IPS DF 6.9 (cell line): ENCODE results near the gene DUS4L.

ENCODE experiments used
- DNase-seq: peaks from one replicate; pipeline ENCODE4 v3.0.0-alpha.2; 2013; ENCODE audit warnings: low read depth, low spot score
- H3K27ac ChIP-seq: one replicate; pipeline ENCODE4 v1.5.1; 2013; ENCODE audit warnings: low read length, control low read depth
- H3K27me3 ChIP-seq: 2 replicates; pipeline ENCODE4 v1.6.1; 2013; ENCODE audit warnings: mild to moderate bottlenecking, low read length; ENCODE audit not compliant: control insufficient read depth, insufficient read depth
- H3K36me3 ChIP-seq: 2 replicates; pipeline ENCODE4 v1.6.1; 2013; ENCODE audit warnings: low read length; ENCODE audit not compliant: control insufficient read depth, insufficient read depth
- H3K4me1 ChIP-seq: 2 replicates; pipeline ENCODE4 v1.6.1; 2013; ENCODE audit warnings: low read length; ENCODE audit not compliant: control insufficient read depth, insufficient read depth
- H3K4me3 ChIP-seq: 2 replicates; pipeline ENCODE4 v1.5.1; 2013; ENCODE audit warnings: mild to moderate bottlenecking, low read length
- H3K9me3 ChIP-seq: 2 replicates; pipeline ENCODE4 v1.6.1; 2013; ENCODE audit warnings: low read length, inconsistent platforms; ENCODE audit not compliant: control insufficient read depth, insufficient read depth
- WGBS: extraction: QIAGEN DNeasy Blood & Tissue Kit; methylation state at CpG from one replicate; pipeline ENCODE4 v1.1.7; 2013; ENCODE audit warnings: mixed read lengths, missing lambda C conversion rate; ENCODE audit not compliant: insufficient read length, insufficient coverage; 5-methylcytosine and 5-hydroxymethylcytosine counted together

Gene DUS4L

DNA sequence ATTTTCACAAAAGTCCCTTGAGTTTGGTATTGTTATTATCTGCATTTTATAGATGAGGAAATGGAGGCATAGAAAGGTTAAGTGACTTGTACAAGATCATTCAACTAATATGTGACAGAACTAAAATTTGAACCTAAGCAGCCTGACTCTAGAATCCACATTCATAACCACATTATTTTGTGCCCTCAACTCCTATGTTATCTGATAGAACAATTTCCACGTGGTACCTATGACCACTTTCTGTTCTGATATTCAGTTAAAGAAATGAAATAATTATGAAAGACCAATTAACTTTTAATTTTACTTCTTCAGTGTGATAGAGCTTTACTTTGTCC, 33.8 kb downstream of the DUS4L start:
- WGBS, result no CpG with 5 or more reads among the region's 1 CpG
- H3K9me3 ChIP-seq, result no peaks in the 10 kb centered on the region
- no peak for DNase-seq
- H3K27me3 ChIP-seq, result no peaks in the 10 kb centered on the region
- no peaks in the 10 kb centered on the region for H3K36me3 ChIP-seq
- no peak overlapping the region for H3K27ac ChIP-seq
- no peak overlapping the region for H3K4me3 ChIP-seq
- H3K4me1 ChIP-seq, result no peaks in the 10 kb centered on the region

DNA sequence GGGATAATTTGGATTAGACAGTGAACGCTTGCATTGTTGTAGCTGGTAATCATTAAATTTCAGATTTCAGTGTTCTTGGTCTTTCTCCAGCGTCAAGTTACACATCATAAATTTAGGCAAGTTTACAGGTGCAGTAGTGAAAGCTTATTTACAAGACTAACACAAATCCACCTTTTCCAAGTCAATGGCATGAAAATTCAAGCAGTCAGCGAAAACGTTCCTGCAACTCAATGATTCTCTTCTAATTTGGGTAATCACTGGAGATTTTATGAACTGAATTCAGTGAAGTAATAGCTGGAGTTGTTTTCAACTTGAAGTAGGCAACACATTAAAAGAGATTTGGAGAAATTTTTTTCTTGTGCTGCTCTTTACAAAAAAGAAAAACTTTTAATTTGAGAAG, 34.2 kb downstream of the DUS4L start:
- Histone ChIP-seq H3K4me1 (no peaks in the 10 kb centered on the region), H3K27ac (no peak overlapping the region), H3K27me3 (no peaks in the 10 kb centered on the region), H3K36me3 (no peaks in the 10 kb centered on the region), H3K4me3 (no peak overlapping the region), H3K9me3 (no peaks in the 10 kb centered on the region)
- no peak for DNase-seq
- no CpG with 5 or more reads among the region's 4 CpGs for WGBS

DNA sequence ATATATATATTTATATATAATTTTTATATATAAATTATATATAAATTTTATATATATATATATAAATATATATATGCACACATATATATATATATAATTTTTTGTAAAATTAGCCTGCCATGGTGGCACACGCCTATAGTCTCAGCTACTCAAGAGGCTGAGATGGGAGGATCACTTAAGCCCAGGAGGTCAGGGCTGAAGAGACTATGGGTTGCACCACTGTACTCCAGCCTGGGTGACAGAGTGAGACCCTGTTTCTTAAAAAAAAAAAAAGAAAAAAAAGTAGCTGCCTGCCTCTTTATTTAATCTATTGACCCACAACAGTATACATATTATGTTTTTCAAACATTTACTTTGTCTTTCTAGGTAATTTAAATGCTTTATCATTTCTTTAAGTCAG, 35.5 kb downstream of the DUS4L start:
- no peak overlapping the region for H3K4me3 ChIP-seq
- no peaks in the 10 kb centered on the region for H3K9me3 ChIP-seq
- DNase-seq, result no peak
- no peak overlapping the region for H3K27ac ChIP-seq
- H3K27me3 ChIP-seq, result no peaks in the 10 kb centered on the region
- H3K4me1 ChIP-seq, result no peaks in the 10 kb centered on the region
- H3K36me3 ChIP-seq, result no peaks in the 10 kb centered on the region
- no CpG with 5 or more reads among the region's 1 CpG for WGBS

DNA sequence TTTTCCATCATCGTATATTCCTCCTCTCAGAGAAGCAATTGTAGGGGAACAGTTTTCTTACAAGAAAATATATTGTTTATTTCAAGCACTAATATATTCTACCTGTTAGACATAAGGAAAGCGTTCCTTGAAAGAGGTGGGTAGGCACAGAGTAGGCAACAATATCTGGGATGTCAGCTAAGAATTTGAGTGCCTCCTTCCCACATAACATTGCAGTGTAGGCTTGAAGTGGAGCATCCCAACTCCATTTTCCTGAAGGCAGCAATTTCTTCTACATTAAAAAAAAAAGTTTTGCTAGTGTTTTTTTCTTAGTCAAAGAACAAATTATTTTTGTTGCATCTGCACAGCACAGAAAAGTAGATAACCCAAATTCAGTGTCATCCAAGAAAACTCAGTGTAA, 37.0 kb downstream of the DUS4L start:
- no peak overlapping the region for H3K27ac ChIP-seq
- H3K9me3 ChIP-seq, result no peaks in the 10 kb centered on the region
- no CpG with 5 or more reads among the region's 2 CpGs for WGBS
- no peak overlapping the region for H3K4me3 ChIP-seq
- H3K4me1 ChIP-seq, result no peaks in the 10 kb centered on the region
- H3K27me3 ChIP-seq, result no peaks in the 10 kb centered on the region
- H3K36me3 ChIP-seq, result no peaks in the 10 kb centered on the region
- no peak for DNase-seq

DNA sequence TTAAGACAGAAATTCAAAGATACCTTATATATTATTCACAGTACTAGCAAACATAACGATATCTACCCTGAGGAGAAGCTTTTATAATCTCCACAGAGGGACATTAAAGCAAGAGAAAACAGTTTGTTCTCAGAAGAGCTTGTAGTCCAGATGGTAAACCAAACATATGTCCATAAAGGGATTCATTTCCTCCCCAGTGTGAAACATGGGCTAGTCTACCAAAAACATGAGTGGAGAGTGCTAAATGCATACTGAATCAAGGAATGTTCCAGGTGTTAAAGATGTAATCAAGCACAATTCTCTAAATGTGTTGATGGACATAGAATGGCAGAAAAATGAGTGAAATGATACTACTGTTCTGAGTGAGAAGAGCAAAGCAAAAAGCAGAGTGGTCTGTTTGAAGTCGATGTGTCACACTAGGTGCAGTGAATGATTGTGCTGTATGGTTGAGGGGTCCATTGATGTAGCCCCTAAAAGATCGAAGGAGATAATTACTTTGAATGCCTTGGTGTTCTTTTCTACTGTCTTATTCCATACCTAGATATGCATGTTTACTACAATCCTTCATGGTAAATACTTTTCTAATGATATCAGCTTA, 41.5 kb downstream of the DUS4L start:
- Histone ChIP-seq H3K4me1 (no peaks in the 10 kb centered on the region), H3K36me3 (no peaks in the 10 kb centered on the region), H3K27ac (no peak overlapping the region), H3K4me3 (no peak overlapping the region), H3K9me3 (no peaks in the 10 kb centered on the region), H3K27me3 (no peaks in the 10 kb centered on the region)
- DNase-seq, result no peak
- no CpG with 5 or more reads among the region's 3 CpGs for WGBS

DNA sequence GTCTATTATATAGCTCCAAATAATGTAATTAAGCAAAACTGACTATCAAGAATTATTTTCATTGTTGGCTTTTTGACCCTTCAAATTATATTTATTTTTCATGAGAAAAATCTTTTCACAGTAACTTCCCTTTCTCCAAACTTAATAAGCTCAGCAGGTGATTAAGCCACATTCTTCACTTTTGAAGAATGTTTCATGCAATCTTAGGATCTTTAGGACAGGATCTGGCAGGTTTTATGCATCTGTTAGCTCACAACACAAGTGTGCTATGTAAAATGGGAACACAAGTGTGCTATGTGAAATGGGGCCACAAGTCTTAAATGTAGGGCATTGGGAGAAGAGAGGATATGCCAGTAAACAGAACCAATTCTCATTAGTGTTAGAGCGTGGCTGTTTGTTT, 42.5 kb downstream of the DUS4L start:
- no CpG with 5 or more reads among the region's 1 CpG for WGBS
- no peak overlapping the region for H3K4me3 ChIP-seq
- no peak overlapping the region for H3K27ac ChIP-seq
- H3K36me3 ChIP-seq, result no peaks in the 10 kb centered on the region
- H3K9me3 ChIP-seq, result no peaks in the 10 kb centered on the region
- no peaks in the 10 kb centered on the region for H3K4me1 ChIP-seq
- H3K27me3 ChIP-seq, result no peaks in the 10 kb centered on the region
- DNase-seq, result no peak

DNA sequence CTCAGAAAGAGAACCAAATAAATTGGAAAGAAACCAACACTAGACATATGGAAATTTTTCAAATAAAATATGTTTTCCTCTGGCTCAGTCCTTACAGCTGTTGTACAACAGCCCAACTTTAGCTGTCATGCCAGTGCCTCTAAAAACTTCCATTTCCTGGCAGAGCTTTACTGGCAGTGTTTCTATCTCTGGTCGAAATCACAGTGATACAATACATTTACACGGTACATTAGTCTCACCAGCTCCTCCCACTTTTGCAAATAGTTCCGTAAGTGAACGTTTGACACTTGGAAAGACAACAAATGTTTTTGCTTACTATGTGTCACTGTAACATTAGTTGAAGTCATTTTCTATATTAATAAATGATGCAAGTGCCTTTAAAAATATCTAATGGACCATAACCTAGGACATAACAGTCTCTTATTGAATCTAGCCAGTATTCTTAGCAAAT, 46.1 kb downstream of the DUS4L start:
- H3K27me3 ChIP-seq, result no peaks in the 10 kb centered on the region
- H3K4me1 ChIP-seq, result no peaks in the 10 kb centered on the region
- no CpG with 5 or more reads among the region's 4 CpGs for WGBS
- no peaks in the 10 kb centered on the region for H3K9me3 ChIP-seq
- no peaks in the 10 kb centered on the region for H3K36me3 ChIP-seq
- H3K4me3 ChIP-seq, result no peak overlapping the region
- no peak overlapping the region for H3K27ac ChIP-seq
- DNase-seq, result no peak

DNA sequence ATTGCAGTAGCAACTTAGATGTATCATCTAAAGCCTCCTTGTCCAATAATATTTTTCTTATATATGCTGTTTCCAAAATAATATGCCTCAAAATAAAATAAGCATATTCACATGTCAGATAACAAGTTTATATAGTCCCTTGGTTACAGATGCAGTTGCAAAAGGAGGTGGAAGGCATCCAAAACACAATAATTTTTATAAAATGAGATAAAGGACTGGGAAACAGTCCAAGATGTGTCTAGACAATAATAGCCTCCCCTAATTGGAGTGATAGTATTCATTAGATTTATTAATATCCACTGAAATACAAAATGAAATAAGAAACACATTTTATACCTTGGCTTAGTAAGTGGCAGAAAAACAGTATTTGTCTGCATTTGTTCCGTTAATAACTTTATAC, 46.6 kb downstream of the DUS4L start:
- no CpG with 5 or more reads among the region's 1 CpG for WGBS
- H3K36me3 ChIP-seq, result no peaks in the 10 kb centered on the region
- no peak for DNase-seq
- H3K4me1 ChIP-seq, result no peaks in the 10 kb centered on the region
- H3K27me3 ChIP-seq, result no peaks in the 10 kb centered on the region
- H3K4me3 ChIP-seq, result no peak overlapping the region
- H3K27ac ChIP-seq, result no peak overlapping the region
- H3K9me3 ChIP-seq, result no peaks in the 10 kb centered on the region

DNA sequence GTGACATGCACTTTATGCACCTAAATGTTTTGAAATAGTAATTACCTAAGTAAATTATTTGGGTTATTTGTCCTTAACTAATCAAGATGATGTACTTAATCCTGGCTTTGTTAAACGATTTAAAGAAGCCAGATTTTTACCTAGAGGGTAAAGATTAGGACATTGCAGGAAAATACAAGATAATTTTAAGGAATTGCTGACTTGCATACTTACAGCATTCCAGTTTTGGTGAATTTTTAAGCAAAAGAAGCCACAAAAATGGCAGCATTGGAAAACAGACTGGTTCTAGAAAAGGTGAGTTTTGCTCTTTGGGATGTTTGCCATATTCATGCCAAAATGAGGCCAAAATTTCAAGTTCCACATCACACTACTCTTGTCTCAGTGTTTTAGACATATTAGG, 49.7 kb downstream of the DUS4L start:
- H3K9me3 ChIP-seq, result no peaks in the 10 kb centered on the region
- no peak overlapping the region for H3K27ac ChIP-seq
- no peaks in the 10 kb centered on the region for H3K36me3 ChIP-seq
- WGBS, result no CpG with 5 or more reads among the region's 1 CpG
- no peaks in the 10 kb centered on the region for H3K4me1 ChIP-seq
- H3K27me3 ChIP-seq, result no peaks in the 10 kb centered on the region
- no peak overlapping the region for H3K4me3 ChIP-seq
- DNase-seq, result no peak

DNA sequence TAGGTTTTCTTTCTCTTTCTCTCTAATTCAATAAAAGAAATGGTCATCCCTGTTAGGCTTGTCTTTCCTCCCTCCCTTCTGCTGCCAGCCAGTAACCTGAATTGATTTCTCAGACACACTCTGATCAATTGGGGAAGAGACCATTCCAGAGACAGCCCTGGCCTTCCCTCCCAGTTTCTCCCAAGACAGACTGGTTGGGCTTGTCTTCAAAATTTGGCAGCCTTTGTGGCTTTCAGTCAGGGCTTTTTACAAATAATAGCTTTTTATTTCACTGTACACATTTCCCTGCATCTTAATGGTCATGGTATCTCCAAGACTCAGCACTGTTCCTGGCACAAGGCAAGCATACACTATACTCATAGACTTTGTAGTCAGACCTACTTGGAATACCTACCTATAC, 50.2 kb downstream of the DUS4L start:
- no peak overlapping the region for H3K27ac ChIP-seq

DNA sequence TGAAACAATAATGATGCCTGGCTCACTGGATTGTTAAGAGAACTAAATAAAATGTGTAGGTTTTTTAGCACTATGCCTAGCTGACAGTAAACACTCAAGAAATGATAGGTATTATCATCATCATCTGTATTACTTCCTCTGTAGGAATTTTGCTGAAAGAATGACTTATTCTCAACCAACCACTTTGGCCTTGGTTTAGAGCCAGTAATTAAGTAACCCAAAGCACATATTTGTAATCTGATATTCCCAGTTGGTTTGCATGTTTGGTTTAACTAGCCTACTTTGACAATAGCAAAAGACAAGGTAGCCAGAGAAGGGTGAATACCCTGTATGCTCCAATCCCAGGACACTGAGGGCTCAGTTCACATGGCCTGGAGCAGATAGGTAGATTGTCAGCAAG, 50.7 kb downstream of the DUS4L start:
- H3K27ac ChIP-seq, result no peak overlapping the region
- DNase-seq, result no peak
- no peaks in the 10 kb centered on the region for H3K27me3 ChIP-seq
- no peak overlapping the region for H3K4me3 ChIP-seq
- H3K36me3 ChIP-seq, result no peaks in the 10 kb centered on the region
- H3K4me1 ChIP-seq, result no peaks in the 10 kb centered on the region
- H3K9me3 ChIP-seq, result no peaks in the 10 kb centered on the region

More for the DNA sequence above, 50.2 kb downstream of the DUS4L start:
- no peak for DNase-seq
- no peaks in the 10 kb centered on the region for H3K36me3 ChIP-seq
- H3K4me3 ChIP-seq, result no peak overlapping the region
- H3K9me3 ChIP-seq, result no peaks in the 10 kb centered on the region
- no peaks in the 10 kb centered on the region for H3K27me3 ChIP-seq
- H3K4me1 ChIP-seq, result no peaks in the 10 kb centered on the region
